Lower leg skin (tissue), 3 donors: ENCODE results near the gene INO80B.
"Not testable (repeated sequence)": the region's sequence is repeated elsewhere in the genome, so short reads cannot be mapped to it uniquely, and the experiment has no call there.

Experiments used
- CTCF ChIP-seq, 3 donors: fragments of 450-650 bp; IDR thresholded peaks; one replicate each; pipeline ENCODE4 v1.5.1; 2016; ENCODE audit warnings: antibody characterized with exemption in 3 of 3, mild to moderate bottlenecking in 3 of 3, moderate library complexity in 2 of 3
- POLR2A ChIP-seq, 2 donors: fragments of 450-650 bp; IDR thresholded peaks; one replicate each; pipeline ENCODE4 v1.6.1; 2016 to 2017; ENCODE audit warnings: antibody characterized with exemption in 2 of 2, mild to moderate bottlenecking in 1 of 2, moderate library complexity in 1 of 2

GRCh38 chr2:74470742-74471141, 15.9 kb downstream of the INO80B start:
- not testable (repeated sequence) for TF ChIP-seq CTCF, POLR2A (IDR thresholded peaks at IDR 0.05)
